ENCODE measurements around the gene PCNT. TPM values are rescaled to one million over a fixed set of nuclear protein-coding genes. Genes with fewer than 3 reads are reported as not detected.

Gene PCNT
- total and polyA plus RNA-seq, 4 experiments from 2014 or later = 2.0 to 52.1 (median 36.1) TPM

DNA sequence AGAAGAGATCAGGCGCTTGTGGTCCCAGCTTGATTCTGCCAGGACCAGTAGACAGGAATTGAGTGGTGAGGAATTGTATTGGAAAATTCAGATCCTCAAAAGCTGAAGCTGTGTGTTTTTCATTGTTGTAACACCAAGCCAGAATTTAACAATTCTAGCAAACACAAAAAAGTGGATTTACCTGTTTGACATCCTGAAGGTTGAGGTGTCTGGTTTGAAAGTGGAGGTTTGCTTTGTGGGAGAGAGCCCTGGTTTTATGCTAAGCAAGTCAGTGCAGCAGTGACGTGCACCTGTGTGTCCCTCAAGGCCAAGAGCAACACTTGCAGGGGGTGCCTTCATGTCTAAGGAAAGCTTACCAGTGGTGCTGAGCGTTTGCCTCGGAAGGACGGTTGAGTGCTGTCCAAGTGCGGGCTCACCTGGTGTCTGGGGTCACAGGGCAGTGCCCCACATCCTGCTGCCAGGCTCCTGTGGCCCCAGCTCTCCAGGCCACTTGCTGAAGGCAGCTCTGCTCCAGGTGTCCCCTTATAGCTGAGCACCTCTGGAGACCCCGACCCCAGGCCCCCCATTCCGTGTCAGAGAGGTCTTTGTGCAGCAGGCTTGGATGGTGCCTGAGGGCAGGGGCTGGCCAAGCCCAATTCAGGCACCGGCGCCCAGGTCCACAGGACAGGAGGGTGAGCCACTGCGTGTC lies 27.7 kb downstream of the PCNT start:
- Histone ChIP-seq H3K27me3 (ENCODE audit: insufficient read depth, low read length) (no peaks in the 10 kb centered on the region), H3K9me3 (ENCODE audit: control insufficient read depth in 1 of 2, low read length in 2 of 2) (no peaks in the 10 kb centered on the region), H3K4me1 (ENCODE audit: insufficient read depth, low read length) (no peaks in the 10 kb centered on the region), H3K27ac (ENCODE audit: low read depth, low read length) (no peak overlapping the region), H3K4me3 (ENCODE audit: low read length in 2 of 2) (no peak overlapping the region), H3K36me3 (ENCODE audit: insufficient read depth, low read length) (peaks cover 79% of the 10 kb centered on the region)
- H3K27ac Mint-ChIP-seq = peak overlapping the region in 1 of 7 donors; percentile 46
- peaks cover 0 to 10% (median 0%) of the 10 kb centered on the region in 4 donors for H3K4me1 Mint-ChIP-seq
- H3K4me3 Mint-ChIP-seq = no peak overlapping the region
- peaks cover 0 to 1% (median 0%) of the 10 kb centered on the region in 8 donors for H3K9me3 Mint-ChIP-seq
- DNase-seq = no peak
- intact Hi-C loops (cut with micrococcal nuclease) = no loop called here
- ChIA-PET CTCF (ENCODE audit: partially characterized antibody) (no interaction called here), POLR2A (ENCODE audit: partially characterized antibody) (no interaction called here)
- no peaks in the 10 kb centered on the region for H3K27me3 Mint-ChIP-seq
- H3K36me3 Mint-ChIP-seq = peaks cover 57 to 65% of the 10 kb centered on the region in 2 donors

DNA sequence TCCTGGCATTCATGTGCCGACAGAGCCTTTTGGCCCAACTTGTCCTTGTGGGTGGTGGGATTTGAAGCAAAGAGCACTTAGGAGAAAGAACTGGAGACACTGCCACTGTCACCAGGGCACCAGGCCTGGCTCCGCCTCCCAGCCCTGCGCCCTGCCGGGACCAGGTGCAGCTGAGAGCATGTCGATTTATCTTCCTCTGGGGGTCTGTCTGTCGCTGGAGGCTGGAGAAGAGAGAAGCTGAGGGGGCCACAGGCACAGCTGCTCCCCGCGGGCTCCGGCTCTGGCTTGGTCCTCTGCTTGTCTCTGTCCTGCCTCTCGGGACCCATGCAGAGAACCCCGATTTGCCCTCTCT lies 28.2 kb downstream of the PCNT start:
- H3K4me1 Mint-ChIP-seq = peaks cover 0 to 10% (median 0%) of the 10 kb centered on the region in 4 donors
- Histone ChIP-seq H3K9me3 (ENCODE audit: control insufficient read depth in 1 of 2, low read length in 2 of 2) (no peaks in the 10 kb centered on the region), H3K4me3 (ENCODE audit: low read length in 2 of 2) (no peak overlapping the region), H3K27me3 (ENCODE audit: insufficient read depth, low read length) (no peaks in the 10 kb centered on the region), H3K4me1 (ENCODE audit: insufficient read depth, low read length) (no peaks in the 10 kb centered on the region), H3K27ac (ENCODE audit: low read depth, low read length) (no peak overlapping the region), H3K36me3 (ENCODE audit: insufficient read depth, low read length) (peaks cover 78% of the 10 kb centered on the region)
- intact Hi-C loops (cut with micrococcal nuclease) = no loop called here
- peaks cover 58 to 63% of the 10 kb centered on the region in 2 donors for H3K36me3 Mint-ChIP-seq
- H3K9me3 Mint-ChIP-seq = peaks cover 0 to 1% (median 0%) of the 10 kb centered on the region in 8 donors
- no peak overlapping the region for H3K4me3 Mint-ChIP-seq
- DNase-seq = no peak
- no peaks in the 10 kb centered on the region for H3K27me3 Mint-ChIP-seq
- CTCF ChIA-PET (ENCODE audit: partially characterized antibody) = no interaction called here
- peak overlapping the region in 2 of 7 donors; percentile 17 to 42 for H3K27ac Mint-ChIP-seq
- POLR2A ChIA-PET (ENCODE audit: partially characterized antibody) = no interaction called here

DNA sequence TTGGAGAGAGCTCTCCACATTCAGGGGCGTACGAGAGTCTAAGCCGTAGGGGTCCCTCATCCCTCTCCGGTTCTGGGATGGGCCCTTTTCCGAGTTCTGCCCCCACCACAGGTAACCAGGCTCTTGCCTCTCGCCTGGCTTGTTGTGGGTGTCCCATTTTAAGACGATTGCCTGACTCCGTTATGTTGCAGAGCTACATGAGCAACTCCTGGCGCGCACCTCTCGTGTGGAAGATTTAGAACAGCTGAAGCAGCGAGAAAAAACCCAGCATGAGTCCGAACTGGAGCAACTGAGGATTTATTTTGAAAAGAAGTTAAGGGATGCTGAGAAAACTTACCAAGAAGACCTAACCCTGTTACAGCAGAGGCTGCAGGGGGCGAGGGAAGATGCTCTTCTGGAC lies 29.0 kb downstream of the PCNT start:
- H3K9me3 Mint-ChIP-seq = peaks cover 0 to 1% (median 0%) of the 10 kb centered on the region in 8 donors
- CTCF ChIA-PET (ENCODE audit: partially characterized antibody) = no interaction called here

DNA sequence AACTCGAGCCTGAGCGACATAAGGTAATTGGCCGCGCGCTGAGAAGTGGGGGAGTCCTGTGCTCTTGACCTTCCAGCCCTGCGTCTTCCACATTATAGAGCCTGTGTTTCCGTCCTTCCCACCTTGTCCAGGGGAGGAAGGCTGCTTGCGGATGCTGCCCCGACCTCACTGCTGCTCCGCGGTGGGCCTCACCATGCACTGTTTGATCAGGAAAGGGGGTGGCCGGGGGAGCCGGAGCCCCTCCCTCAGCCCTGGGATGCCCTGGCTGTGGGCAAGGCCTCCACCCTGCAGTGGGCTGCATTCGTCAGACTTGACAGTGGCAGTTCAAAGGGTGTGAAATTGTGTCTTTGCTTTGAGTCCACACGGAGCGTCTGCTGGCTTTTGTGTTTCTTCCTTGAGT lies 30.1 kb downstream of the PCNT start:
- H3K4me1 ChIP-seq (ENCODE audit: insufficient read depth, low read length) = no peaks in the 10 kb centered on the region
- H3K36me3 Mint-ChIP-seq = peaks cover 55 to 64% of the 10 kb centered on the region in 2 donors
- no peak overlapping the region for H3K27ac Mint-ChIP-seq
- no peak overlapping the region for H3K27ac ChIP-seq (ENCODE audit: low read depth, low read length)
- H3K4me1 Mint-ChIP-seq = no peaks in the 10 kb centered on the region
- H3K27me3 ChIP-seq (ENCODE audit: insufficient read depth, low read length) = no peaks in the 10 kb centered on the region
- ChIA-PET CTCF (ENCODE audit: partially characterized antibody) (no interaction called here), POLR2A (ENCODE audit: partially characterized antibody) (no interaction called here)
- H3K4me3 ChIP-seq (ENCODE audit: low read length in 2 of 2) = no peak overlapping the region
- H3K36me3 ChIP-seq (ENCODE audit: insufficient read depth, low read length) = peaks cover 76% of the 10 kb centered on the region
- no peaks in the 10 kb centered on the region for H3K9me3 ChIP-seq (ENCODE audit: control insufficient read depth in 1 of 2, low read length in 2 of 2)
- H3K9me3 Mint-ChIP-seq = peaks cover 0 to 1% (median 0%) of the 10 kb centered on the region in 8 donors
- DNase-seq = no peak
- H3K27me3 Mint-ChIP-seq = no peaks in the 10 kb centered on the region
- intact Hi-C loops (cut with micrococcal nuclease) = no loop called here
- no peak overlapping the region for H3K4me3 Mint-ChIP-seq

More for the DNA sequence above, 29.0 kb downstream of the PCNT start:
- H3K4me3 ChIP-seq (ENCODE audit: low read length in 2 of 2) = no peak overlapping the region
- no peaks in the 10 kb centered on the region for H3K4me1 ChIP-seq (ENCODE audit: insufficient read depth, low read length)
- H3K27ac Mint-ChIP-seq = peak overlapping the region in 1 of 7 donors; percentile 48
- POLR2A ChIA-PET (ENCODE audit: partially characterized antibody) = no interaction called here
- intact Hi-C loops (cut with micrococcal nuclease) = no loop called here
- no peaks in the 10 kb centered on the region for H3K27me3 ChIP-seq (ENCODE audit: insufficient read depth, low read length)
- H3K9me3 ChIP-seq (ENCODE audit: control insufficient read depth in 1 of 2, low read length in 2 of 2) = no peaks in the 10 kb centered on the region
- no peak overlapping the region for H3K4me3 Mint-ChIP-seq
- peaks cover 76% of the 10 kb centered on the region for H3K36me3 ChIP-seq (ENCODE audit: insufficient read depth, low read length)
- peaks cover 58 to 67% of the 10 kb centered on the region in 2 donors for H3K36me3 Mint-ChIP-seq
- H3K27ac ChIP-seq (ENCODE audit: low read depth, low read length) = no peak overlapping the region
- no peak for DNase-seq
- H3K4me1 Mint-ChIP-seq = peaks cover 0 to 3% (median 0%) of the 10 kb centered on the region in 4 donors
- no peaks in the 10 kb centered on the region for H3K27me3 Mint-ChIP-seq

DNA sequence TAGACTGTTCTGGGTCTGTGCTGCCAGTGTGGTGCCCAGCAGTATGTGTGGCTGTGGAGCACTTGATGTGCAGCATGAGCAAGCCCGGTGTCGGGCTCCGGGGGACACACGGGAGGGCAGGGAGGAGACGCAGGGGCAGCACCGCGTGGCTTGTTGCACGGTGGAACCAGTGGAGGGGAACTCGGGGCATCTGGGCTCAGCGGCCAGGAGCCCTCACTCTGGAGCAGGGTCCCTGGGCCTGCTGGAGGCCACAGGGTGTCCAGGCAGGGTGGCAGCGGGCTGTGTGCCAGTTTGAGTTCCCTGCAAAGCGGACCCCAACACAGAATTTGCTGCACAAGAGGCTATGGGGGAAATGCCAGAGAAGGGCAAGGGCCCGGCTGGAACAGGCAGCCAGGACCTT lies 30.6 kb downstream of the PCNT start:
- H3K4me1 ChIP-seq (ENCODE audit: insufficient read depth, low read length) = no peaks in the 10 kb centered on the region
- Mint-ChIP-seq H3K9me3 (peaks cover 0 to 1% (median 0%) of the 10 kb centered on the region in 8 donors), H3K4me1 (no peaks in the 10 kb centered on the region), H3K4me3 (no peak overlapping the region), H3K36me3 (peaks cover 50 to 59% of the 10 kb centered on the region in 2 donors), H3K27ac (no peak overlapping the region), H3K27me3 (no peaks in the 10 kb centered on the region)
- DNase-seq = no peak
- no peaks in the 10 kb centered on the region for H3K27me3 ChIP-seq (ENCODE audit: insufficient read depth, low read length)
- peaks cover 71% of the 10 kb centered on the region for H3K36me3 ChIP-seq (ENCODE audit: insufficient read depth, low read length)
- H3K4me3 ChIP-seq (ENCODE audit: low read length in 2 of 2) = no peak overlapping the region
- no peak overlapping the region for H3K27ac ChIP-seq (ENCODE audit: low read depth, low read length)
- ChIA-PET CTCF (ENCODE audit: partially characterized antibody) (no interaction called here), POLR2A (ENCODE audit: partially characterized antibody) (no interaction called here)
- H3K9me3 ChIP-seq (ENCODE audit: control insufficient read depth in 1 of 2, low read length in 2 of 2) = no peaks in the 10 kb centered on the region
- intact Hi-C loops (cut with micrococcal nuclease) = no loop called here

DNA sequence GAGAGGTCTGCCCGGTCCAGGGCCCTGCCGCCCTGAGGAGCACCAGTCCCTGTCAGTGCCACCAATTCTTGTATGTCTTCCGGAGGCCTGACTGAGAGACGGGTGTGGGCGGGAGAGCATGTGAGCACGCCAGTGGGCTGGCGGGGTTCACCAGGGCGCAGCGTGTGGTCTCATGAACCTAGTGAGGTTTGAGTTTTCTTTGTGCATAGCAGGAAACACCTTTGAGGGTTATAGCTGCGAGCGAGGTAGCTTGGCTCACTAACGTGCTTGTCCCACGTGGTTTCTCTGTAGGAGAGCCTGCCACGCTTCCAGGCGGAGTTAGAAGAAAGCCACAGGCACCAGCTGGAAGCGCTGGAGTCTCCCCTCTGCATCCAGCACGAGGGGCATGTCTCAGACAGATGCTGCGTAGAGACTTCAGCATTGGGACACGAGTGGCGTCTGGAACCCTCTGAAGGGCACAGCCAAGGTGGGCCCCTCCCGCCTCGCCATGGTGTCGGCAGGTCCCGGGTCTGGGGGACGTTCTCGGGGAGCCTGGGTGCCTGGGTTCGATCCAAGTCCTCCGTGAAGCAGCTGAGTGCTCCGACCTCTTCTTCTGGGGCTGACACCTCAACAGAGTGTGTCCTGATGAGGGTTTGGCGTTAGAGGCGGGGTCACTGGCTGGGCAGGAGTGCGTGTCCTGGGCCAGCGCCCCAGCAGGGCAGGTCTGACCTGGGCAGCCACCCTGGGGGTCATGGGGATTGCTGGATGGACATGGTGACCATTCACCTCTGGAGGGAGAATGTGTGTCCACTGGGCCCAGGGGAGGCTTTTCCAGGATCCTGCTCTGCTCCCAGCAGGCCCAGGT lies 31.4 kb downstream of the PCNT start:
- Histone ChIP-seq H3K27me3 (ENCODE audit: insufficient read depth, low read length) (no peaks in the 10 kb centered on the region), H3K27ac (ENCODE audit: low read depth, low read length) (no peak overlapping the region), H3K4me3 (ENCODE audit: low read length in 2 of 2) (no peak overlapping the region), H3K9me3 (ENCODE audit: control insufficient read depth in 1 of 2, low read length in 2 of 2) (no peaks in the 10 kb centered on the region), H3K36me3 (ENCODE audit: insufficient read depth, low read length) (peaks cover 65% of the 10 kb centered on the region), H3K4me1 (ENCODE audit: insufficient read depth, low read length) (no peaks in the 10 kb centered on the region)
- Mint-ChIP-seq H3K9me3 (peaks cover 0 to 1% (median 0%) of the 10 kb centered on the region in 8 donors), H3K36me3 (peaks cover 45 to 53% of the 10 kb centered on the region in 2 donors), H3K27ac (peak overlapping the region in 1 of 7 donors; percentile 15), H3K27me3 (no peaks in the 10 kb centered on the region), H3K4me1 (no peaks in the 10 kb centered on the region), H3K4me3 (no peak overlapping the region)
- POLR2A ChIA-PET (ENCODE audit: partially characterized antibody) = no interaction called here
- intact Hi-C loops (cut with micrococcal nuclease) = no loop called here
- no peak for DNase-seq
- CTCF ChIA-PET (ENCODE audit: partially characterized antibody) = no interaction called here

DNA sequence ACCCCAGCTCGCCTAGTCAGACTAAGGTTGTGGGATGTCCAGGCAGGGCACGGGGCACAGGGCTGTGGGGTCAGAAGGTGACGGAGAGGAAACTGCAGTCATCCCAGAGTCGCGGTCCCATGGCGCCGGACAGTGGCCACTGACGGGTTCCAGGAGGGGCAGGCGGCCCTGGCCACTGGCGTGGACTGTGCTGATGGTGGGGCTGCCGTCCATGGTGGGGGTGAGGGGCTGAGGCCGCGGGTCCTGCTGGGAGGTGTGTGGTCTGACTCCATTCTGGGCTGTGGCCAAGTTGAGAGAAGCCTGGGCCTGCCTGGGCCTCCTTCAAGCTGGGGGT lies 32.0 kb downstream of the PCNT start:
- ChIA-PET CTCF (ENCODE audit: partially characterized antibody) (no interaction called here), POLR2A (ENCODE audit: partially characterized antibody) (no interaction called here)
- Histone ChIP-seq H3K36me3 (ENCODE audit: insufficient read depth, low read length) (peaks cover 59% of the 10 kb centered on the region), H3K4me1 (ENCODE audit: insufficient read depth, low read length) (no peaks in the 10 kb centered on the region), H3K27ac (ENCODE audit: low read depth, low read length) (no peak overlapping the region), H3K9me3 (ENCODE audit: control insufficient read depth in 1 of 2, low read length in 2 of 2) (no peaks in the 10 kb centered on the region), H3K4me3 (ENCODE audit: low read length in 2 of 2) (no peak overlapping the region), H3K27me3 (ENCODE audit: insufficient read depth, low read length) (no peaks in the 10 kb centered on the region)
- intact Hi-C loops (cut with micrococcal nuclease) = no loop called here
- Mint-ChIP-seq H3K36me3 (peaks cover 46 to 51% of the 10 kb centered on the region in 2 donors), H3K27ac (no peak overlapping the region), H3K27me3 (no peaks in the 10 kb centered on the region), H3K4me1 (peaks cover 0 to 2% (median 0%) of the 10 kb centered on the region in 4 donors), H3K9me3 (peaks cover 0 to 5% (median 0%) of the 10 kb centered on the region in 8 donors), H3K4me3 (no peak overlapping the region)
- DNase-seq = no peak
